K562 (cell line): ENCODE results near the gene CFAP20. TPM values are rescaled to one million over a fixed set of nuclear protein-coding genes. Genes with fewer than 3 reads are reported as not detected.

Source experiments
- ATAC-seq: fragments of 200-7000 bp; cut with Tn5 transposase; 3 replicates; pipeline ENCODE4 v1.9.1; 2020; ENCODE audit warnings: moderate library complexity
- BruUV-seq: library from RNA; stranded (reverse); fragments of 400-500 nt; replicated peaks from 2 replicates; lab custom pipeline; 2021; lab: Mats Ljungman, UMichigan
- CTCF ChIA-PET: fragments of 300-600 bp; formaldehyde crosslinking; extraction: SDS; loops from one replicate; lab custom pipeline; 2021; ENCODE audit warnings: low intra/inter-chr PET ratio; lab: Yijun Ruan, JAX
- POLR2A ChIA-PET: fragments of 300-600, 350-650 bp; sonication (Branson Sonifier 250); formaldehyde crosslinking; extraction: SDS; loops from one replicate; lab custom pipeline; 2021; ENCODE audit warnings: antibody characterized with exemption, inconsistent platforms; lab: Yijun Ruan, JAX
- DNase-seq, 4 experiments: peaks; one replicate each; pipeline versions ENCODE4 v3.0.0 to v3.0.0-alpha.2; 2011 to 2018; ENCODE audit warnings: low spot score in 3 of 4, mixed read lengths in 3 of 4; ENCODE audit errors: extremely low read depth in 1 of 4
- FAIRE-seq: peaks from 2 replicates; lab custom pipeline; 2011; peaks lifted over from hg19 to GRCh38; lab: Jason Lieb, UNC
- H2AFZ ChIP-seq: 2 replicates; pipeline ENCODE4 v1.6.0; 2011; ENCODE audit warnings: low read depth, low read length, control low read depth, inconsistent platforms
- H3K27ac ChIP-seq: fragments of 200-600 bp; 3 replicates; pipeline ENCODE4 v1.8.0; 2011; ENCODE audit warnings: low read depth, mild to moderate bottlenecking, control low read depth, inconsistent platforms, low read length, moderate library complexity, mixed read lengths; ENCODE audit errors: extremely low read depth
- H3K27me3 ChIP-seq, 2 experiments: fragments of 300-600 bp in 1 of 2; 2 replicates in 1 of 2; 3 replicates in 1 of 2; pipeline versions ENCODE4 v1.6.0 to v1.8.0; 2011; ENCODE audit warnings: inconsistent platforms in 2 of 2, low read length in 2 of 2, mild to moderate bottlenecking in 1 of 2, mixed read lengths in 1 of 2, moderate library complexity in 1 of 2; ENCODE audit not compliant: control insufficient read depth in 2 of 2, insufficient read depth in 2 of 2
- H3K36me3 ChIP-seq: fragments of 300-600 bp; 3 replicates; pipeline ENCODE4 v1.8.0; 2011; ENCODE audit warnings: mild to moderate bottlenecking, low read length, inconsistent platforms; ENCODE audit not compliant: control insufficient read depth, insufficient read depth
- H3K4me1 ChIP-seq, 2 experiments: fragments of 200-600 bp in 1 of 2; replicated peaks in 1 of 2; 2 replicates in 1 of 2; 3 replicates in 1 of 2; pipeline versions ENCODE4 v1.5.1 to v1.8.0; 2011; ENCODE audit warnings: inconsistent platforms in 2 of 2, low read length in 2 of 2, mild to moderate bottlenecking in 1 of 2, mixed read lengths in 1 of 2, moderate library complexity in 1 of 2; ENCODE audit not compliant: control insufficient read depth in 2 of 2, insufficient read depth in 2 of 2
- H3K4me2 ChIP-seq: 2 replicates; pipeline ENCODE4 v1.6.1; 2011; ENCODE audit warnings: low read length, control low read depth, inconsistent platforms, mixed read lengths; ENCODE audit not compliant: insufficient read depth
- H3K4me3 ChIP-seq: fragments of 200-600 bp; sonication (generic), shearing (Covaris generic); 2 replicates; pipeline ENCODE4 v1.5.1; 2016; ENCODE audit warnings: control low read depth, inconsistent platforms
- H3K79me2 ChIP-seq: fragments of 200-600 bp; 3 replicates; pipeline ENCODE4 v1.8.0; 2011; ENCODE audit warnings: low read length, inconsistent platforms; ENCODE audit not compliant: control insufficient read depth, insufficient read depth
- H3K9ac ChIP-seq, 2 experiments: 2 replicates each; pipeline versions ENCODE4 v1.6.0 to v1.6.1; 2011; ENCODE audit warnings: low read depth in 2 of 2, low read length in 2 of 2, control low read depth in 1 of 2, inconsistent platforms in 1 of 2, mild to moderate bottlenecking in 1 of 2, mixed read lengths in 1 of 2; ENCODE audit not compliant: insufficient read depth in 1 of 2
- H3K9me1 ChIP-seq: one replicate; pipeline ENCODE4 v1.6.0; 2011; ENCODE audit warnings: inconsistent platforms, mild to moderate bottlenecking, low read length, moderate library complexity; ENCODE audit not compliant: control insufficient read depth, insufficient read depth
- H3K9me3 ChIP-seq: replicated peaks from 2 replicates; pipeline ENCODE4 v1.5.1; 2011; ENCODE audit warnings: low read depth, low read length, inconsistent platforms; ENCODE audit not compliant: control insufficient read depth, insufficient read depth
- H4K20me1 ChIP-seq: replicated peaks from 2 replicates; pipeline ENCODE4 v1.6.1; 2011; ENCODE audit warnings: low read length, inconsistent platforms, mixed read lengths; ENCODE audit not compliant: control insufficient read depth, insufficient read depth
- BCLAF1 ChIP-seq, 2 experiments: fragments of 450-650 bp in 1 of 2; IDR thresholded peaks; 2 replicates each; pipeline ENCODE4 v1.6.1; 2011 to 2017; ENCODE audit warnings: low read depth in 2 of 2, antibody characterized with exemption in 1 of 2, borderline replicate concordance in 1 of 2, low read length in 1 of 2, mild to moderate bottlenecking in 1 of 2, mixed read lengths in 1 of 2; ENCODE audit not compliant: control insufficient read depth in 1 of 2
- MAFK ChIP-seq: IDR thresholded peaks from 2 replicates; pipeline ENCODE4 v1.6.1; 2011; ENCODE audit warnings: low read length, improper control_type of control experiment
- MCM5 ChIP-seq: fragments of 450-650 bp; IDR thresholded peaks from 2 replicates; pipeline ENCODE4 v1.6.1; 2016; ENCODE audit warnings: low read depth
- THAP12 ChIP-seq: fragments of 250-450 bp; sonication (Bioruptor Pico); IDR thresholded peaks from 2 replicates; pipeline ENCODE4 v1.9.0; 2021; ENCODE audit warnings: mild to moderate bottlenecking, inconsistent platforms
- ZNF24 ChIP-seq: fragments of 450-650 bp; IDR thresholded peaks from 2 replicates; pipeline ENCODE4 v1.6.1; 2016
- ZNF79 ChIP-seq: fragments of 250-450 bp; sonication (Bioruptor Pico); IDR thresholded peaks from 2 replicates; pipeline ENCODE4 v1.4.0; 2020; ENCODE audit warnings: low read depth, mild to moderate bottlenecking, moderate library complexity
- WGBS: fragments of 100-300 bp; shearing (Covaris generic); methylation state at CpG from one replicate; pipeline ENCODE4 v1.1.6; 2016; ENCODE audit warnings: low coverage, mixed read lengths; ENCODE audit not compliant: insufficient coverage; ENCODE audit errors: missing lambda C conversion rate; 5-methylcytosine and 5-hydroxymethylcytosine counted together
- in situ Hi-C: fragments of 300-500 bp; cut with MboI; formaldehyde crosslinking; loops from 4 replicates; pipeline ENCODE4 v1.15.0; 2018; ENCODE audit warnings: inconsistent platforms, mixed read lengths
- intact Hi-C: fragments of 100-400 bp; cut with micrococcal nuclease; formaldehyde crosslinking; loops from 2 replicates; pipeline ENCODE4 v1.14.2; 2022
- polyA plus RNA-seq, 8 experiments: library from polyadenylated mRNA; depleted of rRNA in 4 of 8; stranded (reverse) in 5 of 8; unstranded in 3 of 8; fragments of >200 nt; fragmentation: Nextera tagmentation in 2 of 8; fragmentation: Illumina TruSeq in 1 of 8; extraction: Ambion mirVana in 2 of 8; extraction: Trizol in 1 of 8; gene quantifications; 2 replicates each; pipeline versions ENCODE4 v1.2.1 to v1.2.3, GENCODE V29; 2011 to 2014; ENCODE audit warnings: inconsistent platforms in 1 of 8, missing spikeins in 1 of 8
- total RNA-seq, 7 experiments: library from RNA; depleted of rRNA in 6 of 7; stranded (reverse); fragments of >200 nt in 6 of 7; fragmentation: Illumina TruSeq in 2 of 7; extraction: Trizol in 2 of 7; gene quantifications; 2 replicates each; pipeline versions ENCODE4 v1.2.1 to v1.2.3, GENCODE V29; 2011 to 2021; ENCODE audit warnings: low replicate concordance in 1 of 7

Gene CFAP20
- total and polyA plus RNA-seq, 9 of the 15 experiments (the other 6 are each of a cell fraction or from before 2014, with no cell fraction given), result 20.5 to 90.5 (median 75.3) TPM

GRCh38 chr16:58120234-58120633, 8.9 kb downstream of the CFAP20 start (continued):
- TF ChIP-seq THAP12 (no peak), MAFK (no peak), BCLAF1 (IDR thresholded peaks at IDR 0.05; ENCODE audit: borderline replicate concordance in 1 of 2, control insufficient read depth in 1 of 2, low read depth in 2 of 2, low read length in 1 of 2) (no peak)

- Histone ChIP-seq H3K4me2 (no peak overlapping the region), H3K9ac (no peak overlapping the region), H2AFZ (no peak overlapping the region), H3K79me2 (peaks cover 77% of the 10 kb centered on the region), H3K27me3 (no peaks in the 10 kb centered on the region), H4K20me1 (peaks cover 8% of the 10 kb centered on the region; the same call in 1 of the 2 replicates), H3K36me3 (peaks cover 30% of the 10 kb centered on the region), H3K4me1 (peaks cover 11 to 29% of the 10 kb centered on the region in 2 experiments; a peak in 4 of 5 replicates), H3K9me3 (no peaks in the 10 kb centered on the region), H3K4me3 (no peak overlapping the region), H3K27ac (no peak overlapping the region), H3K9me1 (no peaks in the 10 kb centered on the region)
- DNase-seq, result no peak
- no peak for FAIRE-seq
- in situ Hi-C loops (loop anchor here (5.0 kb wide), 1 partner anchor 87 kb away; no protein-coding TSS in a partner anchor), intact Hi-C loops (no loop called here)
- TF ChIP-seq MCM5 (no peak), ZNF79 (no peak), ZNF24 (no peak)
- BruUV-seq, result no TSS peak
- POLR2A ChIA-PET, result interaction anchor here (1.2 kb wide), 3 partner anchors 8 to 87 kb away, joined by 4 to 5 read pairs (median 5); partner anchors contain the start of gene CFAP20
- CTCF ChIA-PET, result no interaction called here
- ATAC-seq, result no peak
- WGBS, result 85% methylated on average over 7 of the region's 8 CpGs
Observed at GRCh38 chr16:58119509-58119845, 9.7 kb downstream of the CFAP20 start.
